Measurements from ENCODE around the gene ATP5PD.
"Not testable (repeated sequence)": the region's sequence is repeated elsewhere in the genome, so short reads cannot be mapped to it uniquely, and the experiment has no call there.

ATP5PD gene

GRCh38 chr17:75047398-75048098 lies 779 bp upstream of the ATP5PD start:
- Mint-ChIP-seq H3K4me3 (peak overlapping the region; percentile 95), H3K27ac (peak overlapping the region; percentile 92), H3K4me1 (peaks cover 38% of the 10 kb centered on the region), H3K9me3 (no peaks in the 10 kb centered on the region), H3K36me3 (peaks cover 36% of the 10 kb centered on the region)
- DNase-seq (ENCODE audit: low spot score in 2 of 2) = peak; percentile 16 to 72
- ATAC-seq = peak; percentile 9

GRCh38 chr17:75045946-75046406 lies 793 bp downstream of the ATP5PD start:
- not testable (repeated sequence) for ATAC-seq; DNase-seq (ENCODE audit: low spot score in 2 of 2); H3K9me3 Mint-ChIP-seq
- Mint-ChIP-seq H3K4me3 (peak overlapping the region; percentile 95), H3K27ac (peak overlapping the region; percentile 95), H3K36me3 (peaks cover 35% of the 10 kb centered on the region), H3K4me1 (peaks cover 30% of the 10 kb centered on the region)

GRCh38 chr17:75044716-75045115 lies 2.1 kb downstream of the ATP5PD start:
- Mint-ChIP-seq H3K4me3 (peak overlapping the region; percentile 36), H3K36me3 (peaks cover 35% of the 10 kb centered on the region), H3K27ac (no peak overlapping the region)

GRCh38 chr17:75043789-75044188 lies 3.0 kb downstream of the ATP5PD start:
- H3K4me3 Mint-ChIP-seq; H3K9me3 Mint-ChIP-seq; H3K27ac Mint-ChIP-seq; ATAC-seq; DNase-seq (ENCODE audit: low spot score in 2 of 2): not testable (repeated sequence)
- Mint-ChIP-seq H3K4me1 (peaks cover 28% of the 10 kb centered on the region), H3K36me3 (peaks cover 44% of the 10 kb centered on the region)

More at GRCh38 chr17:75044716-75045115, 2.1 kb downstream of the ATP5PD start:
- DNase-seq (ENCODE audit: low spot score in 2 of 2) = no peak
- no peaks in the 10 kb centered on the region for H3K9me3 Mint-ChIP-seq
- peaks cover 30% of the 10 kb centered on the region for H3K4me1 Mint-ChIP-seq
- ATAC-seq = no peak

- Mint-ChIP-seq H3K4me3 (no peak overlapping the region), H3K4me1 (peaks cover 17% of the 10 kb centered on the region), H3K27ac (no peak overlapping the region), H3K36me3 (peaks cover 47% of the 10 kb centered on the region), H3K9me3 (no peaks in the 10 kb centered on the region)
- ATAC-seq (no peak), DNase-seq (ENCODE audit: low spot score in 2 of 2) (no peak)
Measured at GRCh38 chr17:75041656-75042280, 5.0 kb downstream of the ATP5PD start.

GRCh38 chr17:75039238-75039637 lies 7.5 kb downstream of the ATP5PD start:
- peaks cover 22% of the 10 kb centered on the region for H3K4me1 Mint-ChIP-seq
- ATAC-seq (no peak), DNase-seq (ENCODE audit: low spot score in 2 of 2) (no peak)
- H3K27ac Mint-ChIP-seq = no peak overlapping the region
- H3K9me3 Mint-ChIP-seq = no peaks in the 10 kb centered on the region
- H3K36me3 Mint-ChIP-seq = peaks cover 70% of the 10 kb centered on the region
- no peak overlapping the region for H3K4me3 Mint-ChIP-seq

GRCh38 chr17:75036643-75037268 lies 10.0 kb downstream of the ATP5PD start:
- DNase-seq (ENCODE audit: low spot score in 2 of 2) = peak in 1 of 2 donors; percentile 69
- H3K9me3 Mint-ChIP-seq = no peaks in the 10 kb centered on the region

GRCh38 chr17:75034236-75034908 lies 12.4 kb downstream of the ATP5PD start:
- Mint-ChIP-seq H3K4me1 (peaks cover 46% of the 10 kb centered on the region), H3K9me3 (no peaks in the 10 kb centered on the region), H3K27ac (peak overlapping the region; percentile 100), H3K4me3 (peak overlapping the region; percentile 92), H3K36me3 (peaks cover 65% of the 10 kb centered on the region)
- ATAC-seq (peak; percentile 75), DNase-seq (ENCODE audit: low spot score in 2 of 2) (peak; percentile 81 to 98)

More at GRCh38 chr17:75036643-75037268, 10.0 kb downstream of the ATP5PD start:
- Mint-ChIP-seq H3K4me3 (peak overlapping the region; percentile 49), H3K4me1 (peaks cover 46% of the 10 kb centered on the region), H3K36me3 (peaks cover 85% of the 10 kb centered on the region), H3K27ac (peak overlapping the region; percentile 80)
- peak; percentile 55 for ATAC-seq

- Mint-ChIP-seq H3K36me3 (peaks cover 58% of the 10 kb centered on the region), H3K9me3 (no peaks in the 10 kb centered on the region), H3K4me3 (peak overlapping the region; percentile 92), H3K27ac (peak overlapping the region; percentile 100), H3K4me1 (peaks cover 46% of the 10 kb centered on the region)
- ATAC-seq (peak; percentile 53), DNase-seq (ENCODE audit: low spot score in 2 of 2) (peak; percentile 94 to 97)
Measured at GRCh38 chr17:75033346-75034235, 13.2 kb downstream of the ATP5PD start.

GRCh38 chr17:75032720-75033280 lies 14.0 kb downstream of the ATP5PD start:
- peak overlapping the region; percentile 92 for H3K4me3 Mint-ChIP-seq
- H3K4me1 Mint-ChIP-seq = peaks cover 46% of the 10 kb centered on the region
- H3K36me3 Mint-ChIP-seq = peaks cover 54% of the 10 kb centered on the region
- H3K27ac Mint-ChIP-seq = peak overlapping the region; percentile 60
- no peak for DNase-seq (ENCODE audit: low spot score in 2 of 2)
- no peaks in the 10 kb centered on the region for H3K9me3 Mint-ChIP-seq
- ATAC-seq = no peak

GRCh38 chr17:75031972-75032719 lies 14.6 kb downstream of the ATP5PD start:
- H3K4me3 Mint-ChIP-seq = peak overlapping the region; percentile 92
- DNase-seq (ENCODE audit: low spot score in 2 of 2) (peak; percentile 38 to 72), ATAC-seq (peak; percentile 63)
- peaks cover 46% of the 10 kb centered on the region for H3K4me1 Mint-ChIP-seq
- peaks cover 54% of the 10 kb centered on the region for H3K36me3 Mint-ChIP-seq
- H3K9me3 Mint-ChIP-seq = no peaks in the 10 kb centered on the region
- H3K27ac Mint-ChIP-seq = peak overlapping the region; percentile 60

GRCh38 chr17:75030161-75030560 lies 16.6 kb downstream of the ATP5PD start:
- DNase-seq (ENCODE audit: low spot score in 2 of 2) = no peak
- peaks cover 37% of the 10 kb centered on the region for H3K36me3 Mint-ChIP-seq
- peaks cover 39% of the 10 kb centered on the region for H3K4me1 Mint-ChIP-seq
- no peak for ATAC-seq
- no peak overlapping the region for H3K4me3 Mint-ChIP-seq
- H3K27ac Mint-ChIP-seq = no peak overlapping the region
- H3K9me3 Mint-ChIP-seq = no peaks in the 10 kb centered on the region

GRCh38 chr17:75026650-75027049 lies 20.1 kb downstream of the ATP5PD start:
- not testable (repeated sequence) for H3K27ac Mint-ChIP-seq; ATAC-seq; H3K4me3 Mint-ChIP-seq; H3K9me3 Mint-ChIP-seq; H3K4me1 Mint-ChIP-seq; DNase-seq (ENCODE audit: low spot score in 2 of 2)
- H3K36me3 Mint-ChIP-seq = peaks cover 18% of the 10 kb centered on the region
